ENCODE results near the gene DGKG.

Gene DGKG

DNA sequence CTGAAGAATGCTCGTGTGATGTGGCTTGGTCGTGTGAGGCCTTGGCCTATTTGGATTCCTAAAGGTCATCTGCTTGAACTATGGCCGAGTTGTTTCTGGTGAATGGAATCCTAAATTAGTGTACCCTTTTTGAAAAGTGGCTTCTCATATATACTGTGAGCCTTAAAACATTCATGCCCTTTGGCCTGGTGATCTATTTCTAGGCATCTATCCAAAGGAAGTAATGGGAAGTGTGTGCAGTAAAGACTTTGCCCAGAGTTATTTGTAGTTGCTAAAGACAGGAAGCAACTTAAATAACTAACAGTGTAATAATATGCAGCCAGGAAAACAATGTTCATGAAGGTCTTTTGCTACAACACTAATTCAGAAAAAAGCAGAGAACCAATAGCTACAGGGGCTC is 3.0 kb downstream of the DGKG start:
- CTCF ChIA-PET, result interaction anchor here (0.7 kb wide), 1 partner anchor 21 kb away, joined by 3 read pairs; no protein-coding TSS in a partner anchor
- H3K27ac Mint-ChIP-seq, result no peak overlapping the region
- H3K36me3 Mint-ChIP-seq, result no peaks in the 10 kb centered on the region
- peaks cover 52% of the 10 kb centered on the region for H3K27me3 Mint-ChIP-seq
- no peak overlapping the region for H3K4me3 Mint-ChIP-seq
- no peaks in the 10 kb centered on the region for H3K9me3 Mint-ChIP-seq
- no peaks in the 10 kb centered on the region for H3K4me1 Mint-ChIP-seq
- no peak for DNase-seq

DNA sequence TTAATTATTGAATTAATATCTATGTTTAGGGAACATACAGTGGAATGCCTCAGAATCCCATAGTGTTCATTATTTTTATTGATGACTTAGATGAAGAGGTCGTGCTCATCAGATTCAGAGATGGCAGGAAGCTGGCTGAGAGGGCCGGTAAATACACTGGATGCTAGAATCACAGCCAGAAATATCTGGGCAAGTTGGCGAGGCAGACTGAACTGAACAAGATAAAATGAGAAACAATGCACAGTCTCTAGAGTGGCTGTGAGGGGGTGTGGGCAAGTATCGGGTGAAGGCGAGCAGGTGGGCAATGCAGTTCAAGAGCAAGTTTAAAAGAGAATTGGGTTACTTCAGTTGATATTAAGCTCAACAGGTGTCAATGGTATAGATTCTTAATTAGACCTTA is 5.9 kb downstream of the DGKG start:
- Mint-ChIP-seq H3K4me1 (no peaks in the 10 kb centered on the region), H3K27ac (no peak overlapping the region), H3K4me3 (no peak overlapping the region), H3K27me3 (peaks cover 36% of the 10 kb centered on the region), H3K36me3 (no peaks in the 10 kb centered on the region), H3K9me3 (no peaks in the 10 kb centered on the region)
- CTCF ChIA-PET, result no interaction called here
- no peak for DNase-seq

DNA sequence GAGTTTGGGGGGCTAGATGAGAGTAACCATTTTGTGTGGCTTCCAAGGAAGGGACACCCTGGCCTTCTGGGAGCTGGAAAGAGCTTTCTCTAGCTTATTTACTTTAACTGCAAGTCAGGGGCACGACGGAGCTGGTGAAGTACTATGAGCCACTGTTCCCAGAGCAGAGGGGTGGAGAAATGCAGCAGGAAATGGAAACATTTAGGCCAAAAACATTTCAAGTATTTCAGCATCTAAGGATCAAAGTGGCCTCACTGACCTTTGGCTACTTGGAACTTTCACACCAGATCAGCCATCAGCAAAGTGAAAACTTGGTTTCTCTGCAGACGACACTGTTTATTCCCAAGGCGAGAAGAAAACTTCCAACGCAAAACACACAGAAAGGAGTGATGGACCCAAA is 7.9 kb downstream of the DGKG start:
- Mint-ChIP-seq H3K27ac (no peak overlapping the region), H3K4me3 (no peak overlapping the region), H3K27me3 (peaks cover 26% of the 10 kb centered on the region), H3K36me3 (no peaks in the 10 kb centered on the region), H3K4me1 (no peaks in the 10 kb centered on the region), H3K9me3 (no peaks in the 10 kb centered on the region)
- CTCF ChIA-PET, result no interaction called here
- DNase-seq, result no peak

DNA sequence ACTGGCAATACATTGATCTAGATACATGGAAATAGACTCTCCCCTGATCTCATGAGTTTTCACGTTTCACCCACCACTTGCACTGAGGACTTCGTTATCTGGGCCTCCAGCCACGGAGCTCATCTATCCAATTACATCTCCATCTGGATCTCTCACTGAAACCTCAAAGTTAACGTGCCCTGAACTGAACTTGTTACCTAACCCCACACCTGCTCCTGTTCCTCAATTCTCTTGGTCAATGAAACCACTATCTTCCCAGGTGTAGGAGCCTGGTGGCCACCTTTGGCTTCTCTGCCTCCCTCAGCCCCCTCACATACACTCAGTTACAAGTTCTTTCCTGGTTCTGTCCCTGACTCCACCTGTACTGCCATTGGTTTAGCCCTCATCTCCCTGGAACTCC is 9.7 kb downstream of the DGKG start:
- no peak overlapping the region for H3K27ac Mint-ChIP-seq
- H3K4me3 Mint-ChIP-seq, result no peak overlapping the region
- H3K27me3 Mint-ChIP-seq, result peaks cover 26% of the 10 kb centered on the region
- no peak for DNase-seq
- no peaks in the 10 kb centered on the region for H3K4me1 Mint-ChIP-seq
- H3K36me3 Mint-ChIP-seq, result no peaks in the 10 kb centered on the region
- CTCF ChIA-PET, result no interaction called here
- no peaks in the 10 kb centered on the region for H3K9me3 Mint-ChIP-seq

DNA sequence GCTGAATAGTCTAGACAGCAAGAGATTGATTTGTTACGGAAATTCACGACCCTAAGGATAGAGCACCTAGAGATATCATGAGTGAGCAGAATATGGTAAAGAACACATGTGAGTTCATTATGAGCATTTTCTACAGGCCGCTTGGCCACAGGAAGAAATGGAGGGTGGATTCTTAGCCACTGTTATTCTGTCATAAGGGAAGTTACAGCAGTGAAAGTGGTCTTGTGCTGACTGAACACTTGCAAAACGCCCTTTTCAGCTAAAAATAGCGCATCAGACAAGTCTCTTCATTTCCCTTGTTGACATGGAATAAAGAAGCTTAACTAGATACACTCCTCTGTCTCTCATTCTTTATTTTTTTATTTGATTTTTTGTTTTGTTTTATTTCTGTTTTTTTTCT is 19.8 kb downstream of the DGKG start:
- Mint-ChIP-seq H3K4me3 (no peak overlapping the region), H3K27ac (no peak overlapping the region), H3K4me1 (peaks cover 7% of the 10 kb centered on the region), H3K36me3 (no peaks in the 10 kb centered on the region), H3K9me3 (peaks cover 3% of the 10 kb centered on the region), H3K27me3 (no peaks in the 10 kb centered on the region)
- DNase-seq, result no peak
- CTCF ChIA-PET, result no interaction called here

DNA sequence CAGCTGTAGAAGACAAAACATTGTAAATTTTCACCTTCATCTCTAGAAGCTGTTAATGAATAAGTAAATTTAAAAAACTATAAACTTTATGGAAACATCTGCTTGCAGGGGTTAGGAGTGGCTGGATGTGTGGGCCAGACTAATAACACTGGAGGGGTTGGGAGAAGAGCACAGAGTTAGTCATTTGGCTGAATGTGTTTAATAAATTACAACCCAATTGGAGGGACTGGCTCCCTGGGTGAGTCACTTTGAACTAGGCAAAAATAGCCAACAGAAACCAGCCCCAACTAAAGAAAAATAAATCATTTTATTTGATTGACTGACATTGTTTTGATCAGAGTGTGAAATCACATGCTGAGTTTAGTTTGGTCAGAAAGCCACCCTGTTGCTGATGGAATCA is 21.8 kb downstream of the DGKG start:
- Mint-ChIP-seq H3K27me3 (no peaks in the 10 kb centered on the region), H3K4me1 (peaks cover 7% of the 10 kb centered on the region), H3K36me3 (no peaks in the 10 kb centered on the region), H3K27ac (no peak overlapping the region), H3K4me3 (no peak overlapping the region), H3K9me3 (peaks cover 3% of the 10 kb centered on the region)
- DNase-seq, result no peak
- CTCF ChIA-PET, result no interaction called here

DNA sequence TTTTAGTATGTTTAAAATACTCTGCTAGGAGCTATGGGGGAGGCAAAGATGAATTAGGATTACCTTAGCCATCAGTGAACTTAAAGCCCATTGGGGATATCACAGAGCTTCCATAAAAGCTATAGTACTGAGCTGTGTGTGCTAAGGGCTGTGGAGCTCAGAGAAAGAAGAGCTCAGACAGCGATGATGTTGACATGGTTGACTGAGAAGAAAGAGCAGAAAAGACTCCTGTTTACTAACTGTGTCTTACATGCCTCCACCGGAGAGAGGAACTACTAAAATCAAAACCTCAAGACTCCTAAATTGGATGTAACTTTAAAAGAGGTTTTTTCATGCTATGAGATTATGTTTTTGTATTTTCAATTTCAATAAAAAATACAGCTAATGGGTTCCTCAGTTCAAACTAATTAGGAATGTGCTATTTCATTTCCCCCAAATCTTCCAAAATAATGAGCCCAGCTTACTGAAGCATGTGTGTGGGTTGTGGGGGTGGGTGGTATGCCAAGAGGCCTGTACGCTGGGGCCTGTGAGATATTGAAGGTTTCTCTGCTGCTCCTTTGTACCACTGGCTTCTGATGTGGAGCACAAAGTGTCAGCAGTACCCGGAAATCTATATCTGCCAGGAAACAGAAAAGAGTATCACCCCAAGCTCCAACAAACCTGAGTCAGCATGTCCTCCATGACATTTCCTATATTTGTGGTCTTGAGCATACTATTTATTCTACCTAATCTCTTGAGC is 22.7 kb downstream of the DGKG start:
- peaks cover 7% of the 10 kb centered on the region for H3K4me1 Mint-ChIP-seq
- H3K27ac Mint-ChIP-seq, result no peak overlapping the region
- no peaks in the 10 kb centered on the region for H3K36me3 Mint-ChIP-seq
- DNase-seq, result no peak
- CTCF ChIA-PET, result interaction anchor here (0.8 kb wide), 1 partner anchor 42 kb away, joined by 3 read pairs; no protein-coding TSS in a partner anchor
- peaks cover 3% of the 10 kb centered on the region for H3K9me3 Mint-ChIP-seq
- H3K4me3 Mint-ChIP-seq, result no peak overlapping the region
- H3K27me3 Mint-ChIP-seq, result no peaks in the 10 kb centered on the region

DNA sequence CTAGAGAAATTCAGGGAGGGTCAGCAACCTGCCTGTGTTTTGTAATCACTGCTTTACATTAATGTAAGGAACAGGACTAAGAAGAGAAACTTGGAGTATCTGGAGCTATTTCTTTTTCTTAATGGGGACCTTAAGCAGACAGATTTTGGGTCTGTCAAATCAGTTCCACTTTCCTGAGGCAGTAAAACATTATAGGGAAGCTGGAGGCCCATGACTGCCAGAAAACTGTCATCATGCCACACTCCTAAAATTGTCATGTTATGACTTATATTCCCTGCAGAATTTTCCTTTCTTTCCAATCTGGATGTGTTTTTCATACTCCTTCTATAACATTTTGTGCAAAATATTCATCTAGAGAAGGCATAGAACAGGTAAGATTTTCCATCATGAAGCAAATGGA is 28.8 kb downstream of the DGKG start:
- CTCF ChIA-PET, result no interaction called here
- H3K4me3 Mint-ChIP-seq, result no peak overlapping the region
- DNase-seq, result no peak
- H3K27ac Mint-ChIP-seq, result no peak overlapping the region
- no peaks in the 10 kb centered on the region for H3K36me3 Mint-ChIP-seq
- H3K4me1 Mint-ChIP-seq, result no peaks in the 10 kb centered on the region
- no peaks in the 10 kb centered on the region for H3K9me3 Mint-ChIP-seq
- peaks cover 20% of the 10 kb centered on the region for H3K27me3 Mint-ChIP-seq

DNA sequence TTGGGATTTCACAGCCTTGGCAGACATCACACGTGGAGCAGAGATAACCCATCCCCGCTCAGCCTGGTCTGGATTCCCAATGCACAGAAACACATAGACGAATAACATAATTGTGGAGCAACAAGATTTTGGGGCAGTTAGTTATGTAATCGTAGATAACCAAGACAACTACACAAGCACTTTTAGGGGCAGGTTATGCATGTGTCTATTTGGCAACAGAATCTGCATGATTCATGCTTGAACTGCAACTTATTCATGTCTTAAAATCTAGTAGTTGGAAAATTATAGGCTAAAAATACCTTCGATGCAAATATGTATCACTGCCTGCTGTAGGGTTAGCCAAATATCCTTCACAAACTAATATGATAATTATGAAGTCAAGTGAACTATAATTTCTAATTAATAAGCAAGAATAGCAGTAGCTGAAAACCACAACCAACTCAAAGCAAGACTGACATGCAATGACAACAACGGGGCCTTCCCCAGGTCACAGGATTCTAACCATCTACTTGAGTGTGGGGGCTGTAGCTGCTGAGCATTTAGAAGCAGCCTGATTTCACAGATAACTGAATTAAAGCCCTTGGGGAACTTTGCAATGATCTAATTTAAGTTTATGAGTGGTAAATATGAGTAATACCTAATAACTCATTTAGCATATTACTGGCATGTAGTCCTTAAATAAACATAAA is 31.1 kb downstream of the DGKG start:
- no peak for DNase-seq
- Mint-ChIP-seq H3K9me3 (no peaks in the 10 kb centered on the region), H3K36me3 (no peaks in the 10 kb centered on the region), H3K27ac (no peak overlapping the region), H3K27me3 (peaks cover 31% of the 10 kb centered on the region), H3K4me1 (no peaks in the 10 kb centered on the region), H3K4me3 (no peak overlapping the region)
- CTCF ChIA-PET, result no interaction called here

DNA sequence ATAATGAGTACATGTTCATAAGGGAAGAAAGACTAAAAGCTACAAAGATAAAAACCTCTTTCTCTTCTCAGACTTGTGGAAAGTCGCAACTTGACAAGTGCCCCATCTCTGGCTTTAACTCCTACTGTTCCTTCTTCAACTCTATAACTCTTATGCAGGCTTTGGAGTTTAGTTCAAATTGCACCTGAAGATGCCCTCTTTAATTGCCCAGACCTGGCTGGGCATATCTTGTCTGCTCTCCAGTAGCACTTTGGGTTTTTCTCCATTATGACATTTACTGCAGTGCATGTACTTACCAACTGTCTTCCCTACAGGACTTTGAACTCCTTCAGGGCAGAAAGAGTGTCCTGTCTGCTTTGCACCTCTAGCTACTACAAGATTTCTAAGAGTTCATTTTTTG is 32.4 kb downstream of the DGKG start:
- CTCF ChIA-PET, result no interaction called here
- Mint-ChIP-seq H3K9me3 (no peaks in the 10 kb centered on the region), H3K27me3 (peaks cover 31% of the 10 kb centered on the region), H3K4me1 (no peaks in the 10 kb centered on the region), H3K27ac (no peak overlapping the region), H3K36me3 (no peaks in the 10 kb centered on the region), H3K4me3 (no peak overlapping the region)
- no peak for DNase-seq

DNA sequence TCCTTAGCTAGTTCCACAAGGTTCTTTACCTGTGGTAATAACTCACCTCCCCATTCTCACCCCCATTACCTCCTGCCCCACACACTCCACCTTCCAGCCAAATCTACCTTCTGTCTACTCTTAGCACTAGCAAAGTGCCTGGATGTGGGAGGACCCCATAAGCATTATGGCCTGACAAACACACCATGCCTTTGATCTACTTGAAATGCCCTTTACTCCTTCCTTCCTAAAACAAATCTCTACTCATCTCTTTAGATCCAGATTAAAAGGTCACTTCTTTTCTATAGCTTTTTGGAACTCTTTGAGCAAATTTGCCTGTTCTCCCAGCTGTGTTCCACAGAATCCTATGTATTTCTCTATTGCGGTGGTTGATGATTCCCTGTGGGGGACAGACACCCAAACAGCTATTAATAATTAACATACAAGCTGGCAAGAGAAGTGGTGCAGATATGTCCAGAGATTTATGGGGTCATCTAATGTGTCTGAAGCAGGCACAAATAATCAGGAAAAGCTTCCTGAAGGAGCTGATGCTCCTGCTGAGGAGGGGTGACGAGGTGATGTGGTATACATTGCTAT is 34.0 kb downstream of the DGKG start:
- Mint-ChIP-seq H3K4me3 (no peak overlapping the region), H3K4me1 (no peaks in the 10 kb centered on the region), H3K27me3 (peaks cover 27% of the 10 kb centered on the region), H3K27ac (no peak overlapping the region), H3K36me3 (no peaks in the 10 kb centered on the region), H3K9me3 (no peaks in the 10 kb centered on the region)
- CTCF ChIA-PET, result no interaction called here
- DNase-seq, result no peak

DNA sequence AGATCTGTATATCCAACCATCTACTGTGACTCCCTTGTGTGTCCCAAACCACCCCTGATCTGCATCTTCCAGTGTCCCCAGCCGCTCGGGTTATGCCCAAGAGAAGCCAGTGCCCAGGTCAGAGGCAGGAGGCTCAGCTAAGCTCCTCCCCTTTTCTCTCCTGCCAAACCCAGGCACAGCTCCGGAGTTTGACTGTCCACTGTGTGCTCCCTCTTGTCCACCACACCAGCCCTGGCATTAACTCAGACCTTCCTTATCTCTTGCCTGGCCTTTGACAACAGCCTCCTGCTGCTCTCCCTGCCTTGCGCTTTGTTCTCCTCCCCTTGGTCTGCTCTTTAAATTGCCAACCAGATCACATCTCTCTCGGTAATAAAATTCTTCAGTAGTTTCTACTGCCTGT is 39.3 kb downstream of the DGKG start:
- no peak for DNase-seq
- Mint-ChIP-seq H3K27ac (no peak overlapping the region), H3K36me3 (no peaks in the 10 kb centered on the region), H3K27me3 (peaks cover 14% of the 10 kb centered on the region), H3K9me3 (no peaks in the 10 kb centered on the region), H3K4me1 (no peaks in the 10 kb centered on the region), H3K4me3 (no peak overlapping the region)
- CTCF ChIA-PET, result no interaction called here

DNA sequence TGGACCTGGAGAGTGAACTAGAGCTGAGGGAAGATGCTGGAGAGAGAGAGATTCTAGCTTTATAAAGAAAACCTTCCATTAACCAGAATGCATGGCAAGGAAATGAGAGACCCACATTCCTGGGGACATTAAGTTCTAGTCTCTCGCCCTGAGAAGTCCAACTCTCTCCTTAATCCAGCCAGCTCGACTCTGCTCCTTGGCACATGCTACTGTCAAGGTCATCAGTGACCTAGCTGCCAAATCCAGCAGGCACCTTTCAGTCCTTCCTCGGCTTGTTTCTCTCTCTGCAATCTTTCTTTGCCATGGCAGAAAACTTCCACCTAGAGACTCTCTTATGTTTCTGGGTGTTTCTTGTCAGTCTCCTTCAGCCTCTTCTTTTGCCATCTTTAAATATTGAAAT is 40.3 kb downstream of the DGKG start:
- H3K27me3 Mint-ChIP-seq, result peaks cover 6% of the 10 kb centered on the region

DNA sequence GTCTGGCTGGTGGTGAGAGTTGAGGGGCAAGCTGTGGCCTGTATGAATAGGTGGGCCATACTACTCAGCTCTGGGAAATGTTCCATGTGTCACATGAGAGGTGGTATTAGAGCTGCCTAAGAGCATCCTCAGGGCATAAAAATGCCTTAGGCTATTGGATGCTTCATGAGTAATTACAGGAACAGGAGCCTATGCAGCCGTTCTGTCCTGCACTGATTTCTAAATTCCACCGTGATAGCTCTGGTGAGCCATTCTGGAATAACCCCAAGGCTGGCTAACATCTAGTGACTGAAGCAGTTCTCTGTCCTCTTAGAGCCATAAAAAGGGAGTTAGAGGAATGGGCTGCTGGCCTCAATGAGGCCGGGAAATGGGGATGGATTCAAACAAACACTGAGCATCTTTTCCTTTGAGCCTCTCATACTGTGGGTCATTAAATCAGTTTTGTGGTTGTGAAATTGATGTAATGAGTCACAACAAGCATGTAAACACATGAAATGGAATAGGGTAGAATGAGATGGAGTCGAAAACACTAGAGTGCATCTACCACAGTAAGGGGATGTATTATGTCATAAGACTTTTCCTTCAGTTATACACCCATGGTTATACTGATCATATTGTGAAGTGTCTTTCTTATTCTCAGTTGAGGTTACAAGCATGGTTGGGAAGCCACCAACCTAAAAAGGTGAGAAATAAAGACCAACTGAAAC is 41.0 kb downstream of the DGKG start:
- Mint-ChIP-seq H3K9me3 (no peaks in the 10 kb centered on the region), H3K27ac (no peak overlapping the region), H3K4me3 (no peak overlapping the region), H3K36me3 (no peaks in the 10 kb centered on the region), H3K27me3 (peaks cover 6% of the 10 kb centered on the region), H3K4me1 (no peaks in the 10 kb centered on the region)
- CTCF ChIA-PET, result no interaction called here
- no peak for DNase-seq

More for the DNA sequence above, 40.3 kb downstream of the DGKG start:
- Mint-ChIP-seq H3K4me1 (no peaks in the 10 kb centered on the region), H3K4me3 (no peak overlapping the region), H3K36me3 (no peaks in the 10 kb centered on the region), H3K9me3 (no peaks in the 10 kb centered on the region), H3K27ac (no peak overlapping the region)
- CTCF ChIA-PET, result no interaction called here
- DNase-seq, result no peak

DNA sequence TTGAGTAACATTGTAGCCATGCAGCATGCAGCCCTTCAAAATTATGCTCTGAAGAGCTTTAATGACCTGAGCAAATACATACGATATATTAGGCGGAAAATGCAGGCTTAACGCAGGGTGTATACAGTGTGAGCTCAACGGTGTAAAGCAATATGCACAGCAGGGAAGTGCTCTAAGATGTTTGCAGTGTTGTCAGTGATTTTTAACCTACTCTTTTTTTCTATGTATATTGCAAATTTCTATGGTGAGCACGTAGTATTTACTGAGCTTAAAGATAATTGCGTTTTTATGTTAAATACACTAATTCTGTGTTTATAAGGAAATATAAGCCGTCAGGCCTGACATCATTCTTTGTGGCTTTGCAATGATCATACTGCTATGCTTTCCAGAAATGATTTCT is 42.1 kb downstream of the DGKG start:
- CTCF ChIA-PET, result no interaction called here
- DNase-seq, result no peak
- H3K9me3 Mint-ChIP-seq, result no peaks in the 10 kb centered on the region
- H3K36me3 Mint-ChIP-seq, result no peaks in the 10 kb centered on the region
- no peak overlapping the region for H3K4me3 Mint-ChIP-seq
- H3K27ac Mint-ChIP-seq, result no peak overlapping the region
- no peaks in the 10 kb centered on the region for H3K4me1 Mint-ChIP-seq
- peaks cover 6% of the 10 kb centered on the region for H3K27me3 Mint-ChIP-seq

All from activated naive CD4-positive, alpha-beta T cell treated with anti-CD3 and anti-CD28 coated beads, Interleukin-2, amount 10 ng/mL, durations not matched to agents 7 days and 5 days (primary cell).